GM21825 (cell line): ENCODE results near the gene RASGEF1C.
A peak's percentile ranks its signal among the peaks of the same experiment; 100 is the strongest.

Experiments used
- ATAC-seq: cut with Tn5 transposase; IDR thresholded peaks from one replicate; pipeline ENCODE4 v1.9.1; 2021; ENCODE audit warnings: mild to moderate bottlenecking, moderate library complexity; ENCODE audit not compliant: unreplicated experiment

Gene RASGEF1C

GRCh38 chr5:180209137-180209581, at the start of gene RASGEF1C:
Gene RASGEF1C, minus strand, starts transcription at chr5:180209211. Its CDS starts 71,159 bp downstream, at chr5:180138052.
- ATAC-seq = peak; percentile 74

- no peak for ATAC-seq
Observed at GRCh38 chr5:180253036-180253824, 44.2 kb upstream of the RASGEF1C start.

- no peak for ATAC-seq
Observed at GRCh38 chr5:180251887-180252286, 42.9 kb upstream of the RASGEF1C start.

GRCh38 chr5:180251141-180251540, 42.1 kb upstream of the RASGEF1C start:
- no peak for ATAC-seq

GRCh38 chr5:180250329-180250728, 41.3 kb upstream of the RASGEF1C start:
- no peak for ATAC-seq

GRCh38 chr5:180241600-180241999, 32.6 kb upstream of the RASGEF1C start:
- ATAC-seq = no peak

- ATAC-seq = no peak
Observed at GRCh38 chr5:180238631-180239030, 29.6 kb upstream of the RASGEF1C start.

GRCh38 chr5:180235846-180236245, 26.8 kb upstream of the RASGEF1C start:
- ATAC-seq = no peak

GRCh38 chr5:180235077-180235476, 26.1 kb upstream of the RASGEF1C start:
- ATAC-seq = no peak

GRCh38 chr5:180234271-180234670, 25.3 kb upstream of the RASGEF1C start:
- ATAC-seq = no peak

GRCh38 chr5:180233729-180234128, 24.7 kb upstream of the RASGEF1C start:
- no peak for ATAC-seq

- ATAC-seq = no peak
Observed at GRCh38 chr5:180230017-180230416, 21.0 kb upstream of the RASGEF1C start.

- no peak for ATAC-seq
Observed at GRCh38 chr5:180222056-180222455, 13.0 kb upstream of the RASGEF1C start.

GRCh38 chr5:180217797-180218196, 8.8 kb upstream of the RASGEF1C start:
- ATAC-seq = no peak

- ATAC-seq = no peak
Observed at GRCh38 chr5:180216646-180217171, 7.7 kb upstream of the RASGEF1C start.

- no peak for ATAC-seq
Observed at GRCh38 chr5:180215783-180216630, 7.0 kb upstream of the RASGEF1C start.

- ATAC-seq = no peak
Observed at GRCh38 chr5:180214870-180215770, 6.1 kb upstream of the RASGEF1C start.

GRCh38 chr5:180213657-180214207, 4.7 kb upstream of the RASGEF1C start:
- ATAC-seq = no peak

GRCh38 chr5:180213256-180213600, 4.2 kb upstream of the RASGEF1C start:
- ATAC-seq = no peak
